ENCODE measurements around the gene PDCD11.
"Not testable (repeated sequence)": the region's sequence is repeated elsewhere in the genome, so short reads cannot be mapped to it uniquely, and the experiment has no call there.

The PDCD11 gene

DNA sequence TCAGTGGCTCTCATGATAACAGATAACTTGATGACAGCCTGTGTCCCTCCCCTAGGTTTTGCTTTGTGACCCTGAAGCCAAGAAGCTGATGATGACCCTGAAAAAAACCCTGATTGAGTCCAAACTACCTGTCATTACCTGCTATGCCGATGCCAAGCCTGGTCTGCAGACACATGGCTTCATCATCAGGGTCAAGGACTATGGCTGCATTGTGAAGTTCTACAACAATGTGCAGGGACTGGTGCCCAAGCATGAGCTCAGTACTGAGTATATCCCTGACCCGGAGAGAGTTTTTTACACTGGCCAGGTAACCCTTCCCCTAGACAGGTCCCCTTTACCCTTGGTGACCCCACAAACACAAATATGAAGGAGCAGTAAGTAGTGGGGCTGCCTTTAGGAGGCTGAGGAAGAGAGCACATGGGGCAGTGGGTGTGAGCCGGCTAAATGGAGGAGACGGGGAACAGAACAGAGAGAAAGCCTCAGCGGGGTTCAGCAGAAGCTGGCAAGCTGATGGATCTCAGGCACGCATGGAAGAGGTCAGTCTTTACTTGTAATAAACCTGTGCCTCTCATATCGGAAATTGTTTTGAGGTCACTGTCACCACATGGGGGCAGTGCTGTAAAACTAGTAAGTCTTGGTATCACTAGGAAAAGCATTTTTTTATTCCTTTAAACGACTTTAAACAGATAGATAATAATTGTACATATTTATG is 20.2 kb downstream of the PDCD11 start:
- peak; percentile 55 for DNase-seq (ENCODE audit: low read depth)

- not testable (repeated sequence) for DNase-seq (ENCODE audit: low read depth)
These were observed 20.7 kb downstream of the PDCD11 start for GRCh38 chr10:103417148-103417469.

- no peak for DNase-seq (ENCODE audit: low read depth)
These were observed 21.2 kb downstream of the PDCD11 start for GRCh38 chr10:103417601-103418000.

- DNase-seq (ENCODE audit: low read depth) = no peak
These were observed 22.7 kb downstream of the PDCD11 start for GRCh38 chr10:103419101-103419500.

DNA sequence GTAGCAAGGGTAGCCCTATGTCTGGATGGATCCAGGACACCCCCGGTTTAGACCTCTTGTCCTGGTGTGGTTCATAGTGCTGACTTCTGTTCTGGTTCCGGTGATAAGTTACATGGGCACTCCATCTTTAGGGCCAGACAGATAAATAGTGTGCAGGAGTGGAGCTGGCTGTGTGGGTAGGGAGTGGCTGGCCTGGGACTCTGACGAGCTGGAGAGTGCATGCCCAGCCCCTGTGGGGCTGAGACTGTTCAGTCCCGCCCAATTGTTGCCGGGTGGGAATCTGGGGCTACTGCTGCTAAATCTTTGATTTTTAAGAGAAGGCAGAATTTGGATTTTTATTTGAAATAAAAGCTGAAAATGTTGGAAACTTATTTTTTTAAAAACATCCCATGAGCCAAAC is 27.3 kb downstream of the PDCD11 start:
- no peak for DNase-seq (ENCODE audit: low read depth)

DNA sequence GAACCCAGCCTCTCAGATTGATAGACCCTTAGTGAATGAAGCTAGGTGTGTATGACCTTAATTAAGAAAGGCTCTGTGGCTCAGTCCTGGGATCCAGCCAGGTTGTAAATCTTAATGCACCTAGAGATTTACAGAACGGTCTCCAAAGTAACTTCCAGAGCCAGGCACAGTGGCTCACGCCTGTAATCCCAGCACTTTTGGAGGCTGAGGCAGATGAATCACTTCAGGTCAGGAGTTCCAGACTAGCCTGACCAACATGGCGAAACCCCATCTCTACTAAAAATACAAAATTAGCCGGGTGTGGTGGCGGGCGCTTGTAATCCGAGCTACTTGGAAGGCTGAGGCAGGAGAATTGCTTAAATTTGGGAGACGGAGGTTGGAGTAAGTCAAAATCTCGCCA is 31.4 kb downstream of the PDCD11 start:
- no peak for DNase-seq (ENCODE audit: low read depth)

- no peak for DNase-seq (ENCODE audit: low read depth)
These were observed 32.7 kb downstream of the PDCD11 start for GRCh38 chr10:103428989-103429643.

DNA sequence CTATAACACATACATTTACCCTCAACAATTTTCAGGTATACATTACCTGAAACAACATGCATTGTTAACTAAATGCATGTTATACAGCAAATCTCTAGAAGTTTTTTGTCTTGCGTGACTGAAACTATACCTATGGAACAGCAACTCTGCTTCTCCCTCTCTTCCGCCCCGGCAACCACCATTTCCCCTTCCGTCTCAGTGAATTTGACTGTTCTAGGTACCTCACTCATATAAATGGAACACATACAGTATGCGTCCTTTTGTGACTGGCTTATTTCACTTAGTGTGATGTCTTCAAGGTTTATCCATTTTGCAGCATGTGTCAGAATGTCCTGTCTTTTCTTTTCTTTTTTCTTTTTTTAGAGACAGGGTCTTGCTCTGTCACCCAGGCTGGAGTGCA is 33.2 kb downstream of the PDCD11 start:
- no peak for DNase-seq (ENCODE audit: low read depth)

GRCh38 chr10:103431902-103432301 is 35.5 kb downstream of the PDCD11 start:
- DNase-seq (ENCODE audit: low read depth) = no peak

- peak; percentile 28 for DNase-seq (ENCODE audit: low read depth)
These were observed 37.4 kb downstream of the PDCD11 start for GRCh38 chr10:103433858-103434257.

DNA sequence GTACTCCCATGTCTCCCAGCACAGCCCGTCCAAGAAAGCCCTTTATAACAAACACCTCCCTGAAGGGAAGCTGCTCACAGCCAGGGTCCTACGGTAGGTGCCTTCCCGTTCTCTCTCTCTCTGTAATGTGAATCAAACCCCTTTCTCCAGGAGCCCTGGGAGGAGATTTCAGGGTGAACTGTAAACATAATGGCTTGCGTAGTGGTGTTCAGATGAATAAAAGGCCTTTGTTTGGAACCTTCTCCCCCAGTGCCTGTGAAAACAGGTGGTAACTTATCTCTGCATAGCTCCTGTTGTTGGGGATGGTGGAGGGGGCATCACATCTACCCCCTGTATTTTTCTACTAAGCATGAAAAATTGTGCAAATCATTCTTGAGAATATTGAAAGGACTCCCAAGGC is 43.4 kb downstream of the PDCD11 start:
- DNase-seq (ENCODE audit: low read depth) = no peak

DNA sequence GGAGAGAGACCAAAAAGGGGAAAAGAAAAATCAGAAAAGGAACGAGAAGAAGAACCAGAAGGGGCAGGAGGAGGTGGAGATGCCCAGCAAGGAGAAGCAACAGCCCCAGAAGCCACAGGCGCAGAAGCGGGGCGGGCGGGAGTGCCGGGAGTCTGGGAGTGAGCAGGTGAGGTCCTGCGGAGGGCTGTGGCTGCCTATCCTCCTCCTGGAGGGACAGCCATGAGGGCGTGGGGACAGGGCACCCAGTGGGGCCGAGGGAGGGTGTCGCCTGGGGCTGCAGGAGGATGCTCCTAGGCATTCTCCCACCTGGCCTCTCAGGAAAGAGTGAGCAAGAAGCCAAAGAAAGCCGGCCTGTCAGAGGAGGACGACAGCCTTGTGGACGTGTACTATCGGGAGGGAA is 44.0 kb downstream of the PDCD11 start:
- DNase-seq (ENCODE audit: low read depth) = no peak

GRCh38 chr10:103441206-103441605 is 44.8 kb downstream of the PDCD11 start:
- DNase-seq (ENCODE audit: low read depth) = no peak

DNA sequence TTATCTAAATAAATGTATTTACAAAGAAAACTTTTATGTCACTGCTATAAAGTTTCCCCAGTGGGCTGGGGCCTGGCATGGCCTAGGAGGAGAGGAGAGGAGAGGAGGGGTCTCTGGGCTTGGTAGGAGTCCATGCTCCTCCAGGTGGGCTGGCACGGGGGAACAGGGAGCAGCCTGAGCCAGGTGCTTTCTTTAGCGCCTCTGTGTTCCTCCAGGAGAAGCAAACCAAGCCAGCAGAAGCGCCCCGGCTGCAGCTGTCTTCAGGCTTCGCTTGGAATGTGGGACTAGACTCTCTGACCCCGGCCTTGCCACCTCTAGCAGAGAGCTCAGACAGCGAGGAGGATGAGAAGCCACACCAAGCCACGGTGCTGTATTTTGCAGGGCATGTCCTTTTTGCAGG is 45.2 kb downstream of the PDCD11 start:
- DNase-seq (ENCODE audit: low read depth) = no peak

- no peak for DNase-seq (ENCODE audit: low read depth)
These were observed 45.6 kb downstream of the PDCD11 start for GRCh38 chr10:103442031-103442461.

GRCh38 chr10:103443475-103444185 is 47.2 kb downstream of the PDCD11 start:
- DNase-seq (ENCODE audit: low read depth) = no peak

GRCh38 chr10:103444478-103444877 is 48.1 kb downstream of the PDCD11 start:
- no peak for DNase-seq (ENCODE audit: low read depth)

- no peak for DNase-seq (ENCODE audit: low read depth)
These were observed 48.9 kb downstream of the PDCD11 start for GRCh38 chr10:103445366-103445765.

DNA sequence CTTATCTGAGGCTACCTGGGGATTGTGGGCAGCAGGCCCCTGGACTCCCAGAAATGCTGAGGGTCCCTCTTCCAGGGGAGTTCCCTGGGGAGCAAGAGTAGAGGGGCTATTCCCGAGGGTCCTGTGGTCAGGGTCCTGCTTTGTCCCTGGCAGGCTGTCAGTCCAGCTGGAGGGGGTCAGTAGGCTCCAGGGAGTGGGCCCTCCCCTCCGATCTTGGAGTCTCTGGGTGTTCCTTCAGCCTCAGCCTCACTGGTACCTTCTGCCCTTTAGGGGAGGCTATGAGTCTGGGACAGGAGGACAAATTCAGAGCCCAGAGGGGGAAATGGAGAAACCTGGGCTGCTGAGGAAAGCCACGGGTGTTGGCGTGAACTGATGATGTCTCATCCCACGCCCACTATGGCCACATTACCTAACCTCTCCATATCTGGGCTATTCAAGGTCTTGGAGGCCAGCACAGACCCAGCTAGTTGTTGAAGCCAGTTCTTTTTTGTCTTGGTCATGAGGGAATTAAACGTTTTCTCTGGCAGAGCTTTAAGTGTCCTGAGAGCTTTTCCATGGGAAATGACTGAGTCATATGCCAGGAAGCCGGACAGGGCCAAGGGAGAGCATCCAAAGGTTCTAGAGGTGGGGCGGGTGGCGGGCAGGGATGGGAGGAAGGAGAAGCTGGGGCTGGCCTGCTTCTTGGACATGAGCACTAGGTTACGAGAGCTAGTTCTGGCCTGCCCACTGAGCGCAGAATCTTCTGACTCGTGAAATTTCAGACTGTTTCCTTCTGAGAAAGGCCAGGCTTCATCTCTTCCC is 49.5 kb downstream of the PDCD11 start:
- DNase-seq (ENCODE audit: low read depth) = peak; percentile 89

GRCh38 chr10:103447187-103447586 is 50.8 kb downstream of the PDCD11 start:
- no peak for DNase-seq (ENCODE audit: low read depth)

GRCh38 chr10:103448746-103449145 is 52.3 kb downstream of the PDCD11 start:
- peak; percentile 86 for DNase-seq (ENCODE audit: low read depth)

All from fibroblast of gingiva (primary cell).